Stomach (tissue), 4 donors: ENCODE results near the gene NFYB.

ENCODE experiments used
- CTCF ChIP-seq, 7 experiments: fragments of 450-650 bp in 4 of 7; fragments of 200-600 bp in 3 of 7; sonication (generic) in 3 of 7; IDR thresholded peaks; one replicate each; pipeline ENCODE4 v1.5.1; 2016 to 2019; ENCODE audit warnings: antibody characterized with exemption in 7 of 7, control low read depth in 2 of 7, mild to moderate bottlenecking in 1 of 7
- POLR2A ChIP-seq, 4 donors: fragments of 450-650 bp; IDR thresholded peaks; one replicate each; pipeline ENCODE4 v1.6.1; 2016; ENCODE audit warnings: antibody characterized with exemption in 4 of 4, control low read depth in 2 of 4, mild to moderate bottlenecking in 1 of 4, moderate library complexity in 1 of 4

GRCh38 chr12:104106965-104107364 is 31.0 kb downstream of the NFYB start:
- TF ChIP-seq CTCF (IDR thresholded peaks at IDR 0.05) (no peak), POLR2A (IDR thresholded peaks at IDR 0.05) (no peak)
